GM12874 (cell line): Measurements from ENCODE around the gene GDF9.

ENCODE experiments used
- CTCF ChIP-seq: IDR thresholded peaks from 2 replicates; pipeline ENCODE4 v1.5.1; 2011; ENCODE audit warnings: low read depth, mild to moderate bottlenecking, control low read depth, low read length, moderate library complexity; ENCODE audit not compliant: insufficient read depth

Gene GDF9

GRCh38 chr5:132826424-132827082, 39.7 kb downstream of the GDF9 start:
- TF ChIP-seq CTCF = no peak

GRCh38 chr5:132825834-132826391, 40.4 kb downstream of the GDF9 start:
- no peak for TF ChIP-seq CTCF

DNA sequence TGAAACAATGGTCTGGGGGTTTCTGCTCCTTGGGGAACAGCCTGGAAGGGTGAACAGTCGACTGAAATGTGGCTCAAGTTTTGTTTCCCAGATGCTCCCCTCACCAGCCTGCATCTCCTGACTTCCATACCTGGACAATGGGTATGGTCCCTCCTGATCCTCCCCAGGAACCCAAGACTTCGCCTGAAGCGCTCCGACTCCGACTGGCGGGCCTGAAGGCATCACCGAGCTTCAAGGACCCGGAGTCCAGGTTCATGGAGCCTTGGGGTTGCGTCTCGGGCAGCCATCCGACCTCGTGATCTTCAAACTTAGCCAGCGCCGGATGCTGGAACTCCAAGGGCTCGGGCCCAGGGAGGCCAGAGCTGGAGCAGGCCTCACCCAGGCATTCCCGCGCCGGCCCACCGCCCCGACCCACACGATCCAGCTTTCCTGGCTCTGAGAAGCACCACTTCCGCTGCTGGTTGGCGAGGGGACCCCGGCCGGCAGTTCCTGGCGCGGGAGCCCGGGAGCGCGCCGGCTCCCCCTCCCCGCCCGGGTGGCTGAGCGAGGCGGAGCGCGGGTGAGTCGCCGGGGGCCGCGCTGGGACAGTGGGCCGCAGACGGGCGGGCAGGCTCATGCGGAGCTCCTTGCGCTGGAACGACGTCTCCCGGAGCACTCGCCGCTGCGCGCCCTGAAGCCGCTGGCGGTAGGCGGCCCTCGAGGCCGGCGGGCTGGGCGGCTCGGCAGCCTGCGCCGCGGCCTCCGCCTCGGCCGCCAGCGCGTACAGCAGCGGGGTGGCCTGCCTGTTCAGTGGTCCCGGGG, 41.0 kb downstream of the GDF9 start:
- TF ChIP-seq CTCF = no peak

GRCh38 chr5:132824426-132824825, 41.8 kb downstream of the GDF9 start:
- TF ChIP-seq CTCF = no peak

- no peak for TF ChIP-seq CTCF
These were observed 42.7 kb downstream of the GDF9 start for GRCh38 chr5:132823481-132824050.

GRCh38 chr5:132822650-132823480, 43.4 kb downstream of the GDF9 start:
- no peak for TF ChIP-seq CTCF
